ENCODE data around the gene PTH1R.
A peak's percentile ranks its signal among the peaks of the same experiment; 100 is the strongest.

PTH1R gene

GRCh38 chr3:46924921-46925584 is 47.5 kb downstream of the PTH1R start:
- no peak for FAIRE-seq

GRCh38 chr3:46925585-46925934 is 48.0 kb downstream of the PTH1R start:
- DNase-seq (ENCODE audit: extremely low spot score, insufficient read length, low read depth): no peak
- no peak for FAIRE-seq

More at GRCh38 chr3:46924921-46925584, 47.5 kb downstream of the PTH1R start:
- no peak for DNase-seq (ENCODE audit: extremely low spot score, insufficient read length, low read depth)

DNA sequence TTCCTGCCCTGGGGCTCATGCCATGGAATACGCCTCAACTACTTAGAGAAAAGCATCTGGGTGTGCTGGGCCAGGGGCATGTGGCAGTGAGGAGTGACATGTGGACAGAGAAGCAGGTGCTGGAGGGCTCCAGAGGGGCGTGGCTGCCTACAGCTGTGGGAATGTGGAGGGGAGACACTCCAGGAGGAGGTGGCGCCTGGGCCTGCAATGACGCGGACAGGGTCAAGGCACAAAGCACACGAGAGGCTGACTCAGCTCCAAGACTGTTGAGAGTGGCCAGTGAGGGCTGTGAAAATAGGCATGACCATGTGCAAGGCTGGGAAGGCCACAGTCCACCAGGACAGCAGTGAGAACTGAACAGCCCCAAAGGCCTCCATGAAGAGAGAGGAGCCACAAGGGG is 48.5 kb downstream of the PTH1R start:
- DNase-seq (ENCODE audit: extremely low spot score, insufficient read length, low read depth) (no peak), FAIRE-seq (peak; percentile 42)

DNA sequence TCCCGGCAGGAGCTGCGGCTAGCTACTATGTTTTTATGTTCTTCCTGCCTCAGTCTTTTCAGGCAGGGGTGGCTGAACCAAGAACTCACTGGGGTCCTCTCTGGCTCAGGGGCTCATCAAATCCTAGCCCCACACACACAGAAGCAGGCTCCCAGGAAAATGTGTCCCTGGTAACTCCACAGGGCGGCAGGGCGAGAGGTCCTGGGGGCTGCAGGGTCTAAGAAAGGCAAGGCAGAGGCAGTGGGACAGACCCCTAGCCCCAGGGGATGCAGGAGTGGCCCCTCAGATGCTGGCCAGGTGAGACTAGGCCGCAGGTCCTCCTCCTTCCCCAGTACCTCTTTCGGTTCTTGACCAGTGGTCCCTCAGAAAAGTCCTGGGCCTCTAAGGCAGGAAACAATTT is 48.9 kb downstream of the PTH1R start:
- FAIRE-seq (no peak), DNase-seq (ENCODE audit: extremely low spot score, insufficient read length, low read depth) (no peak)

DNA sequence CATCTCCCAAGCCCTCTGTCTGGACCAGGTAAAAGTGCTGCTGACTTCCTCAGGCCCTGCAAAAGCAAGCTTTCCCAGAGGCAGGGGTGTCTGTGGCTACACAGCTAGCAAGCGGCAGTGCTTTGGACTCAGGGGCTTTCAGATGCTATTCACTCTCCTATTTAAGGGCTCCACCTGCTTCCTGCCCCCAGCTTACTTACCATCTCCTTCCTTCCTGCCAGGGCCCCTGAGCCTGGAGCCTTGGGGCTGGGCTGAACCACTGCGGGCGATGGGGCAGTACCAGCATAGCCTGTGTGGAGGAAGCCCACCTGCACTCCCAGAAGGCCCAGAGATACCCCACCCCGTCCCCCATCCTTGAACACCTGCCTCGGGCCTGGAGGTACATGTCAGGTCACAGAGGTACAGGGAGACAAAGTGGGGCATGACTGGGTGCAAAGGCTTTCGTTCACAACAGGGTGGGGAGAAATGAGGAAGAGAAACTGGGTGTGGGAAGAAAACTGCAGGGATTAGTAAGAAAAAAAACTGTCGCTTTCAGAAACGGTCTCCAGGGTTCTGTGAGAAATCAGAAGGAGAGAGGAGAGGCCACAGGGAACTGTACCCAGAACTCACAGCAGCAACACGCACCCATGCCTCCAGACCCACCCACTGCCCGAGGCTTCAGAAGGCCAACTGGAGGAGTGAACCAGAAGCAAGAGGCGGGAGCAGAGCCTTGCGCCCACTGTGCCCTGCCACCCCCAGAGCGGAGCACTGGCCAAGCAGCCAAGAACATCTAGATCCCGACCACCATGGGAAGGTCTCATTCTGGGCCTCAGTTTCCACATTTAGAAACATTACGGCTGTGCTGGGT is 49.6 kb downstream of the PTH1R start:
- peak; percentile 100 for FAIRE-seq

DNA sequence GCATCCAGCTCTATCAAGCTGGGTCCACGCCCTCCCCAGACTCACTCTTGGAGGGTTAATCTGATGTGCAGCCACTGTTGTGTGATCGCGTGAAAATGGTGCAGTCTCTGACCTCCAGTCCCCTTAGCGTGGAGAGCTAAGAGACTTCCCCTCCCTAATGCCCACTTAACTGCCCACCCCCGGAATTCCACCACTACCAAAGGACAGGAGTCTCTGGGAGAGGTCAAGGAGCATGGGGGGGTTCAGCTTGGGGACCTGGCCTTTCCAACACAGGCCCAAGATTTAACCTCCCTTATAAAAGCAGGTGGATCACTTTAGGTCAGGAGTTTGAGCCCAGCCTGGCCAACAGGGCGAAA is 50.2 kb downstream of the PTH1R start:
- FAIRE-seq: no peak
- no peak for DNase-seq (ENCODE audit: extremely low spot score, insufficient read length, low read depth)

More for the DNA sequence above, 49.6 kb downstream of the PTH1R start:
- DNase-seq (ENCODE audit: extremely low spot score, insufficient read length, low read depth): peak; percentile 70

- FAIRE-seq (peak; percentile 86), DNase-seq (ENCODE audit: extremely low spot score, insufficient read length, low read depth) (no peak)
Measured at GRCh38 chr3:46928282-46928681, 50.8 kb downstream of the PTH1R start.

DNA sequence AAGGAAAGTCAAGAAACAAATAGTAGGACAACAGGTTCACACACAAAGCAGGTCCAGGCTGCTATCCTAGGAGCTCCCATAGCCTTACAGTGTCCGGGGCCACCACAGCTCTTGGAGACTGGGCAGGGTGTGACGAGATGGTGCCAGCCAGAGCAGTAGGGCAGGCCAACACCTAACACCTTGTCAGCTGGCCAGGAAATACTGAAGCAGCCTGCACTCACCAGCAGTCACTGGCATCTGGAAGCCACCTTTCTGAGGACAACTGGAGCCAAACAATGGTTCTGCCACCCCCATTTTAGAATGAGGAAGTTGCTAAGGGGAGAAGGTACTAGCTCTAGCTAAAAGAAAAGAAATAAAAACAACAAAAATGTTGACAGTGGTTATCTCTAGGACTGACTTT is 51.8 kb downstream of the PTH1R start:
- DNase-seq (ENCODE audit: extremely low spot score, insufficient read length, low read depth): no peak
- FAIRE-seq: no peak

DNA sequence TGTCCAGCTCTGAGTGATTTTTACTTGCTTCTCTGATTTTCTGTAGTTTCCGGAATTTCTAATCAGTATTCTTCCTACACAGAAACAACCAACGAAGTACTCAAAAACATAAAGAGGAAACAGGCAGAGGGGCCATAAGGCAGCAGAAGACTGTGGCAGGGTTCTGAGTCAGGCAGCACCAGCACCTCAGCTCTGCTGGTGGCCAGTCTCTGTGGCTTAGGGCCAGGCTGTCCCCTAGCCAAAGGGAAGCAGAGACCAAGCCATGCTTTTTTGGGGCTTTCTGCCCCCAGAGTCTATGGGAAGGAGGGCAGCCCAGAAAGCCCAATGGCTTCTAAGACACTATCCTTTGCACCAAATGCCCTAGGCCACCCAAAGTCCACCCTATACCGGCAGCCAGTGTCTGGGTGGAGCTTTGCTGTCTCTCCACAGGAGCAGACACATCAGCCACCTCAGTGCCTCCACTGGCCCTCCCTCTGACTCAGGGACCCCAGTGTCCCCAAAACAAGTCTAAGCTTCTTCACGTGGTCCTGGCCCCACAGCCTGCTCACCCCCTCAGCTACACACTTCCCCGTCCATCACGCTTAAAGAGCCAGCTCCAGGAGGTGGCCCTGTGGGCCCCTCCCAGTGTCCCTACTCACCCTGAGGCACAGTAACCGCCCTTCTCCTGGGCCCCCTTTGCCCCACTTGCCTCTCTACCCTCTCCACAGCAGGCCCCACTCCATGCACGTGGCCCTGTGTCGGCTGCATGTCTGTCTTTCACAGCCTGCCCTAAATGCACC is 52.8 kb downstream of the PTH1R start:
- DNase-seq (ENCODE audit: extremely low spot score, insufficient read length, low read depth): no peak
- FAIRE-seq: peak; percentile 42

- FAIRE-seq: no peak
- no peak for DNase-seq (ENCODE audit: extremely low spot score, insufficient read length, low read depth)
Measured at GRCh38 chr3:46930945-46931403, 53.5 kb downstream of the PTH1R start.

- DNase-seq (ENCODE audit: extremely low spot score, insufficient read length, low read depth): no peak
- peak; percentile 83 for FAIRE-seq
Measured at GRCh38 chr3:46931631-46932331, 54.3 kb downstream of the PTH1R start.

- DNase-seq (ENCODE audit: extremely low spot score, insufficient read length, low read depth) (no peak), FAIRE-seq (no peak)
Measured at GRCh38 chr3:46932455-46933225, 55.1 kb downstream of the PTH1R start.

GRCh38 chr3:46933261-46933660 is 55.7 kb downstream of the PTH1R start:
- no peak for DNase-seq (ENCODE audit: extremely low spot score, insufficient read length, low read depth)
- FAIRE-seq: no peak

DNA sequence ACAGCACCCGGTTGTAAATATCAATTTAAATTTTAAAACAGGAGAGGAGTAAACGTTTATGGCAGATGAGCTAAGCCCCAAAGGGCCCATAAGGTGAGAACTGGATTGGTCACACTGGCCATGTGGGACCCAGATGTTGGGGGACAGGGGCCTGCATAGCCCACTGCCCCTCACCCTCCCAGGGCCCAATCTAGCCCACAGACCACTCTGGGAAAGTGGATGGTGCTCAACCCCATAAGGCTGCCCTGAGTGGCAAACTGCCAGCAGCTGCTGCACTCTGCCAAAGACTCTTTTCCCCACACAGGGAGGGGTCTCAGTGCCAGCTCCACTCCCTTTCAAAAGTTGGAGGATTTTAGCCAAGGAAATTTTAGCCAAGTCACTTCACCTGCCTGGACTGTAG is 56.6 kb downstream of the PTH1R start:
- FAIRE-seq: no peak

DNA sequence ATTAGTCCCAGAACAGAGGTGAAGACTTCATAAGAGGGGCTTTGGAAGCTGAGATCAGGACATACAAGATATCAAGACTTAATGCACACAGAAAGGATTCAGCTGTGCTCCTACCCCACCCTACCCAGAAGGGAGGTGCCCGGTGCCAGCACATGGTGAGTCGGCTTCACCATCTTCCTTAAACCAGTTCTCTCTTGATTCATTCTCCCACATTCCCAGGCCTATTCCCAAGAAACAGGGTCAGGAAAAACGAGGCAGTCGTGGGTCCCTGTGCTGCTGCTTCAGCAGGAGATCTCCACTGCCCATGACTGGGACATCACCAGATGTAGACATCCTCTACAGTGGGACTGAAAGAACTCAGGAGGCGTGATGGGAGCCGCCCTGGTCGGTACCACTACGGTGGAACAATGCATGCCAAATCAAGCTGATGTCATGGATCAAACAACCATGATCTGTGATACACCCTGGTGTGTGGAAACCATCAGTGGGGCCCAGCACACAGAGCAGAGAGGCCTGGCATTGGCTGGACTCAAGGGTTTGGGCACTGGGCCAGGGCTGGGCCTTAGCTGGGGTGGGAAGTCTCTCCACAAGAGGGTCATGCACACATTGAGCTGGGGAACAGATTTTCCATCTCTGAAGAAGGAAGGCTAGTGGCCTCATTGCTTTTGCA is 57.1 kb downstream of the PTH1R start:
- no peak for DNase-seq (ENCODE audit: extremely low spot score, insufficient read length, low read depth)
- no peak for FAIRE-seq

More for the DNA sequence above, 56.6 kb downstream of the PTH1R start:
- DNase-seq (ENCODE audit: extremely low spot score, insufficient read length, low read depth): no peak

DNA sequence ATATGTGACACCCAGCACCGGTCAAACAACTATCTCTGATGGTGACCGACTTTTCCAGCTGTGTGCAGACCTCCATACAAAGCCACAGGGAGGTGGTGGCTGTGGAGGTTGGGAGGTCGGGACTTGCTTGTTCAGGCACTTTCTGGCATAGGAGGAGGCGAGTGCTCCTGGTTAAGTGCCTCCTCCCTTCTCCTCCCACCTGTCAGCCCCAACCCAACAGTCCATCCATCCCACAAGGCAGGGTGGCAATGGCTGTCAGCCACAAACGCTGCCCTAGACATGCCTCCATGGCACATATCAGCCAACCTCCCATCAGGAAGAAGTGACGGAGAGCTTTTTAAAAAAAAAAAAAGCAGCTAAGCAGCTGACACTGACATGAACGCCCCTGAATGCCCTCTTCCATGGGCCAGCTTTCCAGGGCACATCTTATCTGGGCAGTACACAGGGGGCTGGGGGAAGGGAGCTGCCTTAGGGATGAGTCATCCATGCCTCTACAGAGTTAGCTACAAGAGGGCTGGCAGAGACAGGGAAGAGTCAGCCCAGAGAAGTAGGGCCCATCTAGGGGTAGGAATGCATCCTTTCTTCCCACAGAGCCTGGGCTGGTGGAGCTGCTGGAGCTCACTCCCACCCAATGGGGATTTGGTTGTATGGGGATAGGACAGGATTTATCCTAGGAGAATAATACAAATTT is 57.8 kb downstream of the PTH1R start:
- FAIRE-seq: no peak
- no peak for DNase-seq (ENCODE audit: extremely low spot score, insufficient read length, low read depth)

DNA sequence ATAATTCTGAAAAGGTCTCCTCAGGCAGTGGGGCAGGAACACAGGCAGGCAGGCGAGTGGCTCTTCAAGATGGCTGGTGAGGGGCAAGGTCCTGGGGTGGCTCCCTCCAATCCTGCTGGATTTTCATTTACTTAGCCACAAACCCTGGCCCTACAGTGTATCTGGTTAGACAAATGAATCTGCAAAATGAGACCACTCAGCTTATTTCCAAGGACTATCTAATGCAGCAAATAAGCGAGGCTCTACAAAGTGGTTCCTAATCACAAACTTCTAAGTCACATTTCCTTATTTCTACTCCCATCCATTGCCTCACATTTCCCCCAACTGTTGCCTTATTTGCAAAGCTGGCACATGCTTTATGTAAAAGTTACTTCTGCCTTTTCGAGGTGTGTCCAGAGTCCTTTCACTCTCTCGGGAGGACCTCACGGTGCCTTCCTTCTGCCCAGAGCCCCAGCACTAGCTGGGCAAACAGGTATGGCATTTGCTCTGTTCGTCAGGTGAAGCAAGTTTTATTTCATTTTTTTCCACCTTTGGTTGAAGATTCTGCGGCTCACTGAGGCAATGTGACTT is 58.6 kb downstream of the PTH1R start:
- FAIRE-seq (no peak), DNase-seq (ENCODE audit: extremely low spot score, insufficient read length, low read depth) (no peak)

DNA sequence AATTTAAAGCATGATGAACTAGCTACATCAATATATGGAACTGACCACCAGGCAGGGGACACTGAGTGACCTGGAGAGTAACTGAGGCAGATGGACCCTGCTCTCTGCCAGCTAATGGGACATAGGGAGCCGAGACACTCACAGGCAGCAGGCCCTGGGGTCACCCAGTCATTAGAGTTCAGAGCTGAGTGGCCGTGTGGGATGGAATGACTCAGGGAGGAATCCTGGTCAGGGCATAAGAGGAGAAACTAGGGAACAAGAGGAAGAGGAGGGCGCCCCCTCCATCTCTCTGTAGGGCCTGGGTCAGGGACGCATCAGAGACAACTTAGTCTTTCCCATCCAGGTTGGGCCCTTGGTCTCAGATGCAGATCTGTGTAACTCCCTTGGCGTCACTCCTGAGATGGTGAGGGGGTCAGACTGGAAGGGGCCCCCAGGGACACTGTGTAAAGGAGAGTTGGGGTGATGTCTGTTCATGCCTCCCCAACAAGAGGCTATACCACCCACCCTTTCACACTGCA is 59.3 kb downstream of the PTH1R start:
- FAIRE-seq (no peak), DNase-seq (ENCODE audit: extremely low spot score, insufficient read length, low read depth) (no peak)

All from GM18507 (cell line).